Measurements from ENCODE around the gene ZCCHC24.

Gene ZCCHC24

GRCh38 chr10:79445161-79445976 is at the start of gene ZCCHC24:
ZCCHC24 (minus strand) TSS chr10:79445624; CDS start chr10:79445440, 184 bp downstream.
- peak; percentile 96 for DNase-seq

GRCh38 chr10:79493806-79494205 is 48.4 kb upstream of the ZCCHC24 start:
- no peak for DNase-seq

- no peak for DNase-seq
These were observed 47.4 kb upstream of the ZCCHC24 start for GRCh38 chr10:79492839-79493238.

- DNase-seq, result no peak
These were observed 46.8 kb upstream of the ZCCHC24 start for GRCh38 chr10:79492256-79492655.

- no peak for DNase-seq
These were observed 45.9 kb upstream of the ZCCHC24 start for GRCh38 chr10:79491143-79491835.

GRCh38 chr10:79490400-79491142 is 45.1 kb upstream of the ZCCHC24 start:
- DNase-seq, result no peak

GRCh38 chr10:79488870-79489269 is 43.4 kb upstream of the ZCCHC24 start:
- no peak for DNase-seq

GRCh38 chr10:79488336-79488735 is 42.9 kb upstream of the ZCCHC24 start:
- DNase-seq, result no peak

- no peak for DNase-seq
These were observed 42.1 kb upstream of the ZCCHC24 start for GRCh38 chr10:79487296-79488194.

- DNase-seq, result no peak
These were observed 39.1 kb upstream of the ZCCHC24 start for GRCh38 chr10:79484476-79484875.

GRCh38 chr10:79483948-79484347 is 38.5 kb upstream of the ZCCHC24 start:
- DNase-seq, result no peak

GRCh38 chr10:79483299-79483698 is 37.9 kb upstream of the ZCCHC24 start:
- DNase-seq, result no peak

- no peak for DNase-seq
These were observed 37.3 kb upstream of the ZCCHC24 start for GRCh38 chr10:79482741-79483140.

GRCh38 chr10:79482304-79482703 is 36.9 kb upstream of the ZCCHC24 start:
- DNase-seq, result no peak

GRCh38 chr10:79479283-79479909 is 34.0 kb upstream of the ZCCHC24 start:
- no peak for DNase-seq

GRCh38 chr10:79477456-79477855 is 32.0 kb upstream of the ZCCHC24 start:
- no peak for DNase-seq

GRCh38 chr10:79476645-79477044 is 31.2 kb upstream of the ZCCHC24 start:
- no peak for DNase-seq

GRCh38 chr10:79475877-79476276 is 30.5 kb upstream of the ZCCHC24 start:
- no peak for DNase-seq

- DNase-seq, result no peak
These were observed 29.8 kb upstream of the ZCCHC24 start for GRCh38 chr10:79475119-79475653.

- DNase-seq, result no peak
These were observed 28.2 kb upstream of the ZCCHC24 start for GRCh38 chr10:79473496-79474095.

- no peak for DNase-seq
These were observed 27.5 kb upstream of the ZCCHC24 start for GRCh38 chr10:79472951-79473350.
